ENCODE measurements around the gene RAB34. TPM values are rescaled to one million over a fixed set of nuclear protein-coding genes. Genes with fewer than 3 reads are reported as not detected.
"Not testable (repeated sequence)": the region's sequence is repeated elsewhere in the genome, so short reads cannot be mapped to it uniquely, and the experiment has no call there.

Gene RAB34
- total and polyA plus RNA-seq, 2 experiments from 2014 or later: 160 to 180 TPM

DNA sequence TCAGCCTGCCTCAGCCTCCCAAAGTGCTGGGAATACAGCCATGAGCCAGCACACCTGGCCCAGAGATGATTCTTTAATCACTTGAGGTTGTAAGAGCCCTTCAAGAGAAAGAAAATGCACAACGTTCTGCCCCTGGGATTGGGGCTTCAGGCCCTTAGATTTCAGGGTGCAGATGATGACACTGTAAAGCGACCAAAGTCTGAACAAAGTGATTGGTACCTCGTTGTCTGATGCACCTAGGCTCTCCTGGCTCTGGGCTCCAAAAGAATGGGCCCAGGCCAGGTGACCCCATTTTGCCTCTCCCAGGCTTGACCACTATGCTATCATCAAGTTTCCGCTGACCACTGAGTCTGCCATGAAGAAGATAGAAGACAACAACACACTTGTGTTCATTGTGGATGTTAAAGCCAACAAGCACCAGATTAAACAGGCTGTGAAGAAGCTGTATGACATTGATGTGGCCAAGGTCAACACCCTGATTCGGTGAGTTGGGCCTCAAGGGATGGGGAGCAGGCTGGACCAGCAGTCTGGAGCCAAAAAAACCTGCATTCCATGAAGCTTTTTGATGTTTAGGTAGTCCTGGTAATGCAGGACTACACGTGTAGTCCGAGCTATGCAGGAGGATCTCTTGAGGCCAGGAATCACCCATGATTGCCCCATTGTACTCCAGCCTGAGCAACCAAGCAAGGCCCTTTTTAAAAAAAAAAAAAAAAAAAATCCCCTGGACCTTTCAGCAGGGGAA, 4.9 kb upstream of the RAB34 start:
- Histone ChIP-seq H2AFZ (no peak overlapping the region), H3K79me2 (peaks cover 33% of the 10 kb centered on the region), H3K4me2 (peak overlapping the region; percentile 98), H3K9me3 (ENCODE audit: low read depth) (no peaks in the 10 kb centered on the region), H4K20me1 (ENCODE audit: insufficient read depth, poor library complexity, severe bottlenecking) (peaks cover 34% of the 10 kb centered on the region), H3K36me3 (replicated peaks; ENCODE audit: insufficient read depth, low read depth) (no peaks in the 10 kb centered on the region), H3K4me3 (no peak overlapping the region), H3K9me2 (replicated peaks; ENCODE audit: insufficient read depth) (no peaks in the 10 kb centered on the region), H3K4me1 (ENCODE audit: insufficient read depth) (peaks cover 42% of the 10 kb centered on the region), H3K27me3 (no peaks in the 10 kb centered on the region), H3K27ac (no peak overlapping the region)
- no peak for DNase-seq (ENCODE audit: low spot score)
- TF ChIP-seq EZH2phosphoT487 (IDR thresholded peaks at IDR 0.05; ENCODE audit: low read depth, severe bottlenecking, unreplicated experiment): no peak
- TF ChIP-seq EZH2 (IDR thresholded peaks at IDR 0.05; ENCODE audit: borderline replicate concordance): no peak
- TF ChIP-seq, protein P1, sequence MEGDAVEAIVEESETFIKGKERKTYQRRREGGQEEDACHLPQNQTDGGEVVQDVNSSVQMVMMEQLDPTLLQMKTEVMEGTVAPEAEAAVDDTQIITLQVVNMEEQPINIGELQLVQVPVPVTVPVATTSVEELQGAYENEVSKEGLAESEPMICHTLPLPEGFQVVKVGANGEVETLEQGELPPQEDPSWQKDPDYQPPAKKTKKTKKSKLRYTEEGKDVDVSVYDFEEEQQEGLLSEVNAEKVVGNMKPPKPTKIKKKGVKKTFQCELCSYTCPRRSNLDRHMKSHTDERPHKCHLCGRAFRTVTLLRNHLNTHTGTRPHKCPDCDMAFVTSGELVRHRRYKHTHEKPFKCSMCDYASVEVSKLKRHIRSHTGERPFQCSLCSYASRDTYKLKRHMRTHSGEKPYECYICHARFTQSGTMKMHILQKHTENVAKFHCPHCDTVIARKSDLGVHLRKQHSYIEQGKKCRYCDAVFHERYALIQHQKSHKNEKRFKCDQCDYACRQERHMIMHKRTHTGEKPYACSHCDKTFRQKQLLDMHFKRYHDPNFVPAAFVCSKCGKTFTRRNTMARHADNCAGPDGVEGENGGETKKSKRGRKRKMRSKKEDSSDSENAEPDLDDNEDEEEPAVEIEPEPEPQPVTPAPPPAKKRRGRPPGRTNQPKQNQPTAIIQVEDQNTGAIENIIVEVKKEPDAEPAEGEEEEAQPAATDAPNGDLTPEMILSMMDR (IDR thresholded peaks at IDR 0.05; ENCODE audit: poor library complexity): no peak
- 83% methylated on average over 7 of the region's 7 CpGs for WGBS (ENCODE audit: low lambda C conversion rate, missing lambda C conversion rate)

DNA sequence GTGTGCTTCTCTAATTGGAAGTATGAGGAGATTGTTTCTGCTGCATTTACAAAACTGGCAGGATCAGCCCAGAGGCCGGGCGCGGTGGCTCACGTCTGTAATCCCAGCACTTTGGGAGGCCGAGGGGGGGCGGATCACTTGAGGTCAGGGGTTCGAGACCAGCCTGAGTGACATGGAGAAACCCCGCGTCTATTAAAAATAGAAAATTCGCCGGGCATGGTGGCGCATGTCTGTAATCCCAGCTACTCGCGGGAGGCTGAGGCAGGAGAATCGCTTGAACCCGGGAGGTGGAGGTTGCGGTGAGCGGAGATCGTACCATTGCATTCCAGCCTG, 3.3 kb upstream of the RAB34 start:
- not testable (repeated sequence) for H3K27me3 ChIP-seq; DNase-seq (ENCODE audit: low spot score); H2AFZ ChIP-seq; H3K9me2 ChIP-seq (replicated peaks; ENCODE audit: insufficient read depth); H3K9me3 ChIP-seq (ENCODE audit: low read depth); H3K36me3 ChIP-seq (replicated peaks; ENCODE audit: insufficient read depth, low read depth)
- Histone ChIP-seq H3K27ac (peak overlapping the region; percentile 94), H3K4me2 (peak overlapping the region; percentile 98), H3K79me2 (peaks cover 49% of the 10 kb centered on the region), H3K4me1 (ENCODE audit: insufficient read depth) (peaks cover 49% of the 10 kb centered on the region), H3K4me3 (peak overlapping the region; percentile 95), H4K20me1 (ENCODE audit: insufficient read depth, poor library complexity, severe bottlenecking) (peaks cover 39% of the 10 kb centered on the region)
- 24% methylated on average over 19 of the region's 19 CpGs for whole genome bisulfite sequencing (ENCODE audit: low lambda C conversion rate, missing lambda C conversion rate)

DNA sequence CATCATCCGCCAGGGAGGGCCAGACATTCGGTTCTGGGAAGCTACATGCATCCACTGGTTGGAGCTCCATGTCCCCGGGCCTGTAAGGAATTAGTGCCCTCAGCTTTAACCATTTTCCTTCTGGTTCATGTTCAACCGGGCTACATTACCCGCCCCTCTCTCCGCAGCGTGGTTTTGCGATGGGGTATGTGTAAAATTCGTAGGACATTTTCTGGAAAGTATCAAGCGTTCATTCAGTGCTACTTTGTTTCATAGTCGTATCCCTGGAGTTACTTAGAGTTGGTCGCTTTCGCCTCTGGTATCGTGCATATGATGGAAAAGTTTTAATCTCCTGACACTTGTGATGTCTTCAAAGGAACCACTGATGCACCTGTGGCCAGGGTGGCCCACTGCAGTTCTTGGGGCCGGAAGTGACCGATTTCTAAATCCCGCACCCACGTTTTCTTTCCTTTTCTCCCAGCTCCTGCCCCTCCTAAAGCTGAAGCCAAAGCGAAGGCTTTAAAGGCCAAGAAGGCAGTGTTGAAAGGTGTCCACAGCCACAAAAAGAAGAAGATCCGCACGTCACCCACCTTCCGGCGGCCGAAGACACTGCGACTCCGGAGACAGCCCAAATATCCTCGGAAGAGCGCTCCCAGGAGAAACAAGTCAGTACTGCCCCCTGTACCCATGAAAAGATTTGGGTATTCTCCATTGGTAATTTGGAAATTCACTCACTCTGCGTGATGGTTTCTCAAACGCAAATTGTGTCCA, 2.8 kb upstream of the RAB34 start:
- H3K9me2 ChIP-seq (replicated peaks; ENCODE audit: insufficient read depth): no peaks in the 10 kb centered on the region
- peak overlapping the region; percentile 94 for H3K27ac ChIP-seq
- H3K4me1 ChIP-seq (ENCODE audit: insufficient read depth): peaks cover 48% of the 10 kb centered on the region
- peaks cover 54% of the 10 kb centered on the region for H3K79me2 ChIP-seq
- H3K27me3 ChIP-seq: no peaks in the 10 kb centered on the region
- peaks cover 39% of the 10 kb centered on the region for H4K20me1 ChIP-seq (ENCODE audit: insufficient read depth, poor library complexity, severe bottlenecking)
- no peak for DNase-seq (ENCODE audit: low spot score)
- H3K4me3 ChIP-seq: peak overlapping the region; percentile 95
- TF ChIP-seq, protein P1 (IDR thresholded peaks at IDR 0.05; ENCODE audit: poor library complexity): peak; percentile 19
- no peak for TF ChIP-seq EZH2phosphoT487 (IDR thresholded peaks at IDR 0.05; ENCODE audit: low read depth, severe bottlenecking, unreplicated experiment)
- no peak overlapping the region for H2AFZ ChIP-seq
- H3K36me3 ChIP-seq (replicated peaks; ENCODE audit: insufficient read depth, low read depth): no peaks in the 10 kb centered on the region
- H3K4me2 ChIP-seq: peak overlapping the region; percentile 98
- no peaks in the 10 kb centered on the region for H3K9me3 ChIP-seq (ENCODE audit: low read depth)
- 3% methylated on average over 30 of the region's 30 CpGs for WGBS (ENCODE audit: low lambda C conversion rate, missing lambda C conversion rate)

DNA sequence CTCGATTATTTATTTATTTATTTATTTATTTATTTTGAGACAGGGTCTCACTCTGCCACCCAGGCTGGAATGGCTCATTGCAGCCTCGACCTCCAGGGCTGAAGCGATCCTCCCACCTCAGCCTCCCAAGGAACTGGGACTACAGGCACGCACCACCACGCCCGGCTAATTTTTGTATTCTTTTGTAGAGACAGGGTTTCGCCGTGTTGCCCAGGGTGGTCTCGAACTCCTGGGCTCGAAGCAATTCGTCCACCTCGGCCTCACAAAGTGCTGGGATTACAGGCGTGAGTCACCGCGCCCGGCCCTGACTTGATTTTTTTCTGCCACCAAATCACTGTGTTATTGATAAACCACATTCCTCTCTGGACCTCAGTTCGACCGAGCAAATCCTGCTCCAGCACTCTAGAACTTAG, 1.4 kb upstream of the RAB34 start:
- no peaks in the 10 kb centered on the region for H3K36me3 ChIP-seq (replicated peaks; ENCODE audit: insufficient read depth, low read depth)
- no peak for DNase-seq (ENCODE audit: low spot score)
- H3K27me3 ChIP-seq: no peaks in the 10 kb centered on the region
- H3K79me2 ChIP-seq: peaks cover 56% of the 10 kb centered on the region
- H3K27ac ChIP-seq: peak overlapping the region; percentile 94
- H4K20me1 ChIP-seq (ENCODE audit: insufficient read depth, poor library complexity, severe bottlenecking): peaks cover 36% of the 10 kb centered on the region
- TF ChIP-seq EZH2 (IDR thresholded peaks at IDR 0.05; ENCODE audit: borderline replicate concordance): no peak
- no peak for TF ChIP-seq EZH2phosphoT487 (IDR thresholded peaks at IDR 0.05; ENCODE audit: low read depth, severe bottlenecking, unreplicated experiment)
- TF ChIP-seq, protein P1 (IDR thresholded peaks at IDR 0.05; ENCODE audit: poor library complexity): no peak
- H3K4me2 ChIP-seq: peak overlapping the region; percentile 88
- no peak overlapping the region for H2AFZ ChIP-seq
- no peaks in the 10 kb centered on the region for H3K9me3 ChIP-seq (ENCODE audit: low read depth)
- WGBS (ENCODE audit: low lambda C conversion rate, missing lambda C conversion rate): 34% methylated on average over 18 of the region's 18 CpGs
- peaks cover 39% of the 10 kb centered on the region for H3K4me1 ChIP-seq (ENCODE audit: insufficient read depth)
- no peak overlapping the region for H3K4me3 ChIP-seq
- no peaks in the 10 kb centered on the region for H3K9me2 ChIP-seq (replicated peaks; ENCODE audit: insufficient read depth)
